Duodenal mucosa (tissue), 2 donors: ENCODE results near the gene RGS16.
A peak's percentile ranks its signal among the peaks of the same experiment; 100 is the strongest.

Source experiments
- H3K27ac ChIP-seq: one replicate; pipeline ENCODE4 v1.7.0; 2013; ENCODE audit warnings: low read depth, low read length
- H3K27me3 ChIP-seq, 2 donors: one replicate each; pipeline ENCODE4 v1.7.0; 2013; ENCODE audit warnings: low read length in 2 of 2, control low read depth in 1 of 2; ENCODE audit not compliant: insufficient read depth in 2 of 2, control insufficient read depth in 1 of 2
- H3K36me3 ChIP-seq, 2 donors: one replicate each; pipeline ENCODE4 v1.7.0; 2013; ENCODE audit warnings: low read length in 2 of 2, control low read depth in 1 of 2; ENCODE audit not compliant: insufficient read depth in 2 of 2, control insufficient read depth in 1 of 2
- H3K4me1 ChIP-seq, 2 donors: one replicate each; pipeline ENCODE4 v1.7.0; 2013; ENCODE audit warnings: low read length in 2 of 2, control low read depth in 1 of 2; ENCODE audit not compliant: insufficient read depth in 2 of 2, control insufficient read depth in 1 of 2
- H3K4me3 ChIP-seq, 2 donors: one replicate each; pipeline ENCODE4 v1.7.0; 2013; ENCODE audit warnings: low read length in 2 of 2, low read depth in 1 of 2
- H3K9ac ChIP-seq, 2 donors: one replicate each; pipeline ENCODE4 v1.7.0; 2013; ENCODE audit warnings: low read length in 2 of 2, low read depth in 1 of 2
- H3K9me3 ChIP-seq, 2 donors: one replicate each; pipeline ENCODE4 v1.7.0; 2013; ENCODE audit warnings: low read length in 2 of 2, control low read depth in 1 of 2; ENCODE audit not compliant: control insufficient read depth in 1 of 2

RGS16 gene

GRCh38 chr1:182610606-182611194, 6.5 kb upstream of the RGS16 start:
- Histone ChIP-seq H3K9ac (no peak overlapping the region), H3K27ac (no peak overlapping the region), H3K27me3 (peaks cover 11 to 16% of the 10 kb centered on the region in 2 donors), H3K36me3 (no peaks in the 10 kb centered on the region), H3K4me3 (no peak overlapping the region), H3K9me3 (no peaks in the 10 kb centered on the region), H3K4me1 (peaks cover 6 to 16% of the 10 kb centered on the region in 2 donors)

- peaks cover 4 to 9% of the 10 kb centered on the region in 2 donors for H3K4me1 ChIP-seq
- no peaks in the 10 kb centered on the region for H3K9me3 ChIP-seq
- H3K9ac ChIP-seq = no peak overlapping the region
- peaks cover 5 to 9% of the 10 kb centered on the region in 2 donors for H3K27me3 ChIP-seq
- H3K27ac ChIP-seq = peak overlapping the region; percentile 13
- no peak overlapping the region for H3K4me3 ChIP-seq
- H3K36me3 ChIP-seq = no peaks in the 10 kb centered on the region
Measured at GRCh38 chr1:182608845-182609610, 4.8 kb upstream of the RGS16 start.

GRCh38 chr1:182608236-182608635, 4.0 kb upstream of the RGS16 start:
- H3K27ac ChIP-seq = no peak overlapping the region
- H3K27me3 ChIP-seq = peaks cover 0 to under 1% of the 10 kb centered on the region in 2 donors
- H3K9ac ChIP-seq = no peak overlapping the region
- H3K4me3 ChIP-seq = no peak overlapping the region
- H3K4me1 ChIP-seq = peaks cover 10 to 12% of the 10 kb centered on the region in 2 donors
- no peaks in the 10 kb centered on the region for H3K36me3 ChIP-seq
- no peaks in the 10 kb centered on the region for H3K9me3 ChIP-seq

GRCh38 chr1:182607566-182607965, 3.4 kb upstream of the RGS16 start:
- Histone ChIP-seq H3K27ac (no peak overlapping the region), H3K4me1 (peaks cover 15 to 17% of the 10 kb centered on the region in 2 donors), H3K9me3 (no peaks in the 10 kb centered on the region), H3K9ac (no peak overlapping the region), H3K36me3 (no peaks in the 10 kb centered on the region), H3K27me3 (no peaks in the 10 kb centered on the region), H3K4me3 (no peak overlapping the region)

- Histone ChIP-seq H3K4me3 (peak overlapping the region; percentile 66 to 75), H3K36me3 (peaks cover 0 to 7% of the 10 kb centered on the region in 2 donors), H3K9me3 (no peaks in the 10 kb centered on the region), H3K4me1 (peaks cover 15 to 23% of the 10 kb centered on the region in 2 donors), H3K27me3 (no peaks in the 10 kb centered on the region), H3K27ac (no peak overlapping the region), H3K9ac (peak overlapping the region; percentile 37 to 49)
Measured at GRCh38 chr1:182603646-182604174, 479 bp downstream of the RGS16 start.

GRCh38 chr1:182602935-182603645, 1.1 kb downstream of the RGS16 start:
- Histone ChIP-seq H3K9me3 (no peaks in the 10 kb centered on the region), H3K4me1 (peaks cover 15 to 23% of the 10 kb centered on the region in 2 donors), H3K9ac (peak overlapping the region in 1 of 2 donors; percentile 37), H3K4me3 (peak overlapping the region; percentile 66 to 75), H3K27me3 (no peaks in the 10 kb centered on the region), H3K27ac (no peak overlapping the region), H3K36me3 (peaks cover 0 to 7% of the 10 kb centered on the region in 2 donors)

- H3K4me1 ChIP-seq = peaks cover 15 to 23% of the 10 kb centered on the region in 2 donors
- H3K9ac ChIP-seq = peak overlapping the region in 1 of 2 donors; percentile 16
- H3K36me3 ChIP-seq = peaks cover 0 to 7% of the 10 kb centered on the region in 2 donors
- no peak overlapping the region for H3K27ac ChIP-seq
- H3K4me3 ChIP-seq = peak overlapping the region in 1 of 2 donors; percentile 16
- no peaks in the 10 kb centered on the region for H3K9me3 ChIP-seq
- no peaks in the 10 kb centered on the region for H3K27me3 ChIP-seq
Measured at GRCh38 chr1:182601913-182602312, 2.3 kb downstream of the RGS16 start.

GRCh38 chr1:182601416-182601786, 2.8 kb downstream of the RGS16 start:
- Histone ChIP-seq H3K4me1 (peaks cover 15 to 23% of the 10 kb centered on the region in 2 donors), H3K9ac (peak overlapping the region in 1 of 2 donors; percentile 16), H3K9me3 (no peaks in the 10 kb centered on the region), H3K27ac (no peak overlapping the region), H3K4me3 (peak overlapping the region in 1 of 2 donors; percentile 16), H3K27me3 (no peaks in the 10 kb centered on the region), H3K36me3 (peaks cover 0 to 7% of the 10 kb centered on the region in 2 donors)

- H3K36me3 ChIP-seq = peaks cover 0 to 7% of the 10 kb centered on the region in 2 donors
- no peak overlapping the region for H3K4me3 ChIP-seq
- no peaks in the 10 kb centered on the region for H3K27me3 ChIP-seq
- no peaks in the 10 kb centered on the region for H3K9me3 ChIP-seq
- H3K27ac ChIP-seq = no peak overlapping the region
- no peak overlapping the region for H3K9ac ChIP-seq
- H3K4me1 ChIP-seq = peaks cover 16 to 23% of the 10 kb centered on the region in 2 donors
Measured at GRCh38 chr1:182600745-182601415, 3.3 kb downstream of the RGS16 start.
